ENCODE data around the gene INAFM1. TPM values are rescaled to one million over a fixed set of nuclear protein-coding genes. Genes with fewer than 3 reads are reported as not detected.

INAFM1 gene
- total and polyA plus RNA-seq, 4 donors, result 1.5 to 2.5 (median 1.9) TPM

DNA sequence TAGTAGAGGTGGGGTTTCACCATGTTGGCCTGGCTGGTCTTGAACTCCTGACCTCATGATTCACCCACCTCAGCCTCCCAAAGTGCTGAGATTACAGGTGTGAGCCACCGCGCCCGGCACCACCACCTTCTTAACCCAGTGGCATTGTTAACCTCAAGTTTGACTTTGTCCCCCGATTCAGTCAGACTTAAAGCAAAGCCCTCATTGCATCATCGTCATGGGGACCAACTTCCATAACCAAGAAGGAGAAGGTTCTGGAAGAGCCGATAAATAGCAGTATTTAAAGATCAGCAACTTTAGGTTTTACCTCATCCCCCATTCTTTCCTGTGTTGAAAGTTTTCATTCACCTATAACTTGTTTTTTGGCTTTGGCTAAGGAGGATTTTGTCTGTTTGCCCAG lies 6.7 kb upstream of the INAFM1 start:
- H3K36me3 ChIP-seq (ENCODE audit: control insufficient read depth in 4 of 4, insufficient read depth in 3 of 4, low read depth in 1 of 4, low read length in 3 of 4), result peaks cover 14 to 52% (median 25%) of the 10 kb centered on the region in 4 donors

More for the DNA sequence above, 6.7 kb upstream of the INAFM1 start:
- Histone ChIP-seq H3K9me3 (ENCODE audit: control insufficient read depth in 4 of 4, low read length in 3 of 4) (no peaks in the 10 kb centered on the region), H3K27ac (ENCODE audit: low read depth in 1 of 2, low read length in 2 of 2) (no peak overlapping the region), H3K4me3 (ENCODE audit: low read depth in 1 of 3, low read length in 3 of 3) (no peak overlapping the region), H3K27me3 (ENCODE audit: control insufficient read depth in 4 of 4, insufficient read depth in 4 of 4, low read length in 3 of 4) (no peaks in the 10 kb centered on the region), H3K9ac (ENCODE audit: low read depth in 1 of 2, low read length in 2 of 2) (no peak overlapping the region), H3K4me1 (ENCODE audit: control insufficient read depth in 4 of 4, insufficient read depth in 4 of 4, low read length in 3 of 4) (peaks cover 0 to 7% (median 3%) of the 10 kb centered on the region in 4 donors)
- TF ChIP-seq YY1 (IDR thresholded peaks at IDR 0.05) (no peak), HNF4A (conservative IDR thresholded peaks at IDR 0.05) (no peak), HNF4G (IDR thresholded peaks at IDR 0.05) (no peak), TAF1 (conservative IDR thresholded peaks at IDR 0.05) (no peak), JUND (IDR thresholded peaks at IDR 0.05) (no peak), FOXA2 (IDR thresholded peaks at IDR 0.05) (no peak), FOXA1 (IDR thresholded peaks at IDR 0.05) (no peak), NR2F2 (IDR thresholded peaks at IDR 0.05) (no peak), RAD21 (IDR thresholded peaks at IDR 0.05) (no peak), GABPA (IDR thresholded peaks at IDR 0.05 in 1 of 2, conservative IDR thresholded peaks at IDR 0.05 in 1 of 2) (no peak), RXRA (IDR thresholded peaks at IDR 0.05) (no peak), SP1 (IDR thresholded peaks at IDR 0.05) (no peak), EGR1 (IDR thresholded peaks at IDR 0.05; ENCODE audit: low read depth in 2 of 2) (no peak)
- TF ChIP-seq, protein P1, sequence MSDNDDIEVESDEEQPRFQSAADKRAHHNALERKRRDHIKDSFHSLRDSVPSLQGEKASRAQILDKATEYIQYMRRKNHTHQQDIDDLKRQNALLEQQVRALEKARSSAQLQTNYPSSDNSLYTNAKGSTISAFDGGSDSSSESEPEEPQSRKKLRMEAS (IDR thresholded peaks at IDR 0.05), result no peak
- TF ChIP-seq, protein P2, sequence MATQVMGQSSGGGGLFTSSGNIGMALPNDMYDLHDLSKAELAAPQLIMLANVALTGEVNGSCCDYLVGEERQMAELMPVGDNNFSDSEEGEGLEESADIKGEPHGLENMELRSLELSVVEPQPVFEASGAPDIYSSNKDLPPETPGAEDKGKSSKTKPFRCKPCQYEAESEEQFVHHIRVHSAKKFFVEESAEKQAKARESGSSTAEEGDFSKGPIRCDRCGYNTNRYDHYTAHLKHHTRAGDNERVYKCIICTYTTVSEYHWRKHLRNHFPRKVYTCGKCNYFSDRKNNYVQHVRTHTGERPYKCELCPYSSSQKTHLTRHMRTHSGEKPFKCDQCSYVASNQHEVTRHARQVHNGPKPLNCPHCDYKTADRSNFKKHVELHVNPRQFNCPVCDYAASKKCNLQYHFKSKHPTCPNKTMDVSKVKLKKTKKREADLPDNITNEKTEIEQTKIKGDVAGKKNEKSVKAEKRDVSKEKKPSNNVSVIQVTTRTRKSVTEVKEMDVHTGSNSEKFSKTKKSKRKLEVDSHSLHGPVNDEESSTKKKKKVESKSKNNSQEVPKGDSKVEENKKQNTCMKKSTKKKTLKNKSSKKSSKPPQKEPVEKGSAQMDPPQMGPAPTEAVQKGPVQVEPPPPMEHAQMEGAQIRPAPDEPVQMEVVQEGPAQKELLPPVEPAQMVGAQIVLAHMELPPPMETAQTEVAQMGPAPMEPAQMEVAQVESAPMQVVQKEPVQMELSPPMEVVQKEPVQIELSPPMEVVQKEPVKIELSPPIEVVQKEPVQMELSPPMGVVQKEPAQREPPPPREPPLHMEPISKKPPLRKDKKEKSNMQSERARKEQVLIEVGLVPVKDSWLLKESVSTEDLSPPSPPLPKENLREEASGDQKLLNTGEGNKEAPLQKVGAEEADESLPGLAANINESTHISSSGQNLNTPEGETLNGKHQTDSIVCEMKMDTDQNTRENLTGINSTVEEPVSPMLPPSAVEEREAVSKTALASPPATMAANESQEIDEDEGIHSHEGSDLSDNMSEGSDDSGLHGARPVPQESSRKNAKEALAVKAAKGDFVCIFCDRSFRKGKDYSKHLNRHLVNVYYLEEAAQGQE (IDR thresholded peaks at IDR 0.05), result no peak
- TF ChIP-seq, protein P3, sequence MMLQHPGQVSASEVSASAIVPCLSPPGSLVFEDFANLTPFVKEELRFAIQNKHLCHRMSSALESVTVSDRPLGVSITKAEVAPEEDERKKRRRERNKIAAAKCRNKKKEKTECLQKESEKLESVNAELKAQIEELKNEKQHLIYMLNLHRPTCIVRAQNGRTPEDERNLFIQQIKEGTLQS (IDR thresholded peaks at IDR 0.05), result no peak
- TF ChIP-seq, protein P4, sequence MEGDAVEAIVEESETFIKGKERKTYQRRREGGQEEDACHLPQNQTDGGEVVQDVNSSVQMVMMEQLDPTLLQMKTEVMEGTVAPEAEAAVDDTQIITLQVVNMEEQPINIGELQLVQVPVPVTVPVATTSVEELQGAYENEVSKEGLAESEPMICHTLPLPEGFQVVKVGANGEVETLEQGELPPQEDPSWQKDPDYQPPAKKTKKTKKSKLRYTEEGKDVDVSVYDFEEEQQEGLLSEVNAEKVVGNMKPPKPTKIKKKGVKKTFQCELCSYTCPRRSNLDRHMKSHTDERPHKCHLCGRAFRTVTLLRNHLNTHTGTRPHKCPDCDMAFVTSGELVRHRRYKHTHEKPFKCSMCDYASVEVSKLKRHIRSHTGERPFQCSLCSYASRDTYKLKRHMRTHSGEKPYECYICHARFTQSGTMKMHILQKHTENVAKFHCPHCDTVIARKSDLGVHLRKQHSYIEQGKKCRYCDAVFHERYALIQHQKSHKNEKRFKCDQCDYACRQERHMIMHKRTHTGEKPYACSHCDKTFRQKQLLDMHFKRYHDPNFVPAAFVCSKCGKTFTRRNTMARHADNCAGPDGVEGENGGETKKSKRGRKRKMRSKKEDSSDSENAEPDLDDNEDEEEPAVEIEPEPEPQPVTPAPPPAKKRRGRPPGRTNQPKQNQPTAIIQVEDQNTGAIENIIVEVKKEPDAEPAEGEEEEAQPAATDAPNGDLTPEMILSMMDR (IDR thresholded peaks at IDR 0.05; ENCODE audit: low read depth, low read length, missing input control), result no peak
- TF ChIP-seq, protein P5, sequence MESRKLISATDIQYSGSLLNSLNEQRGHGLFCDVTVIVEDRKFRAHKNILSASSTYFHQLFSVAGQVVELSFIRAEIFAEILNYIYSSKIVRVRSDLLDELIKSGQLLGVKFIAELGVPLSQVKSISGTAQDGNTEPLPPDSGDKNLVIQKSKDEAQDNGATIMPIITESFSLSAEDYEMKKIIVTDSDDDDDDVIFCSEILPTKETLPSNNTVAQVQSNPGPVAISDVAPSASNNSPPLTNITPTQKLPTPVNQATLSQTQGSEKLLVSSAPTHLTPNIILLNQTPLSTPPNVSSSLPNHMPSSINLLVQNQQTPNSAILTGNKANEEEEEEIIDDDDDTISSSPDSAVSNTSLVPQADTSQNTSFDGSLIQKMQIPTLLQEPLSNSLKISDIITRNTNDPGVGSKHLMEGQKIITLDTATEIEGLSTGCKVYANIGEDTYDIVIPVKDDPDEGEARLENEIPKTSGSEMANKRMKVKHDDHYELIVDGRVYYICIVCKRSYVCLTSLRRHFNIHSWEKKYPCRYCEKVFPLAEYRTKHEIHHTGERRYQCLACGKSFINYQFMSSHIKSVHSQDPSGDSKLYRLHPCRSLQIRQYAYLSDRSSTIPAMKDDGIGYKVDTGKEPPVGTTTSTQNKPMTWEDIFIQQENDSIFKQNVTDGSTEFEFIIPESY (IDR thresholded peaks at IDR 0.05), result no peak
- WGBS, result 80% methylated on average over 6 of the region's 6 CpGs
- DNase-seq (ENCODE audit: low spot score), result no peak

All from liver (tissue), 9 donors.